Adrenal gland (tissue), 12 donors: ENCODE results near the gene INTS1. TPM values are rescaled to one million over a fixed set of nuclear protein-coding genes. Genes with fewer than 3 reads are reported as not detected.

ENCODE experiments used
- DNase-seq, 7 donors: peaks; one replicate each; pipeline ENCODE4 v3.0.0-alpha.2; 2019 to 2020
- H3K27ac ChIP-seq, 5 donors: fragments of 200-600 bp; sonication (generic) in 4 of 5; 1 replicate in 3 of 5; 2 replicates in 2 of 5; pipeline versions ENCODE4 v1.5.1 to v1.8.0; 2016 to 2020; ENCODE audit warnings: mild to moderate bottlenecking in 1 of 5
- H3K27me3 ChIP-seq: fragments of 200-600 bp; 2 replicates; pipeline ENCODE4 v1.8.0; 2021
- H3K36me3 ChIP-seq, 2 donors: fragments of 200-600 bp; replicated peaks in 1 of 2; 1 replicate in 1 of 2; 2 replicates in 1 of 2; pipeline versions ENCODE4 v1.5.1 to v1.8.0; 2018 to 2022
- H3K4me1 ChIP-seq, 2 donors: fragments of 200-600 bp; replicated peaks in 1 of 2; 1 replicate in 1 of 2; 2 replicates in 1 of 2; pipeline versions ENCODE4 v1.5.1 to v1.8.0; 2018 to 2021
- H3K4me3 ChIP-seq, 4 donors: fragments of 200-600 bp; sonication (generic) in 3 of 4; one replicate each; pipeline ENCODE4 v1.5.1; 2016 to 2018
- H3K9me3 ChIP-seq, 3 donors: fragments of 200-600 bp; sonication (generic) in 1 of 3; replicated peaks in 1 of 3; 1 replicate in 2 of 3; 2 replicates in 1 of 3; pipeline versions ENCODE4 v1.5.1 to v1.8.0; 2016 to 2021
- CTCF ChIP-seq, 6 experiments: fragments of 450-650 bp in 4 of 6; fragments of 200-600 bp in 2 of 6; sonication (generic) in 1 of 6; IDR thresholded peaks; 1 replicate in 5 of 6; 2 replicates in 1 of 6; pipeline versions ENCODE4 v1.5.1 to v1.8.0; 2016 to 2021; ENCODE audit warnings: antibody characterized with exemption in 6 of 6, mild to moderate bottlenecking in 2 of 6, moderate library complexity in 1 of 6
- POLR2A ChIP-seq, 2 donors: fragments of 450-650 bp; IDR thresholded peaks; one replicate each; pipeline ENCODE4 v1.6.1; 2017; ENCODE audit warnings: antibody characterized with exemption in 2 of 2, mild to moderate bottlenecking in 2 of 2, moderate library complexity in 1 of 2
- WGBS, 4 donors: extraction: QIAGEN DNeasy Blood & Tissue Kit in 2 of 4; methylation state at CpG; one replicate each; pipeline versions ENCODE4 v1.1.5 to v1.1.7; 2013 to 2017; 5-methylcytosine and 5-hydroxymethylcytosine counted together
- intact Hi-C, 2 donors: fragments of 100-400 bp; cut with DNase I; formaldehyde crosslinking; loops; one replicate each; pipeline versions ENCODE4 v1.14.1 to v1.15.0; 2022 to 2023
- polyA plus RNA-seq, 3 donors: library from polyadenylated mRNA; stranded (reverse); fragments of 200-250 nt in 2 of 3; fragments of 350-450 nt in 1 of 3; fragmentation: Illumina TruSeq in 1 of 3; extraction: RNeasy Lipid Tissue Mini Kit (QIAGEN cat#74804) in 1 of 3; gene quantifications; one replicate each; pipeline ENCODE4 v1.2.3, GENCODE V29; 2013 to 2014
- total RNA-seq, 9 donors: library from RNA; depleted of rRNA in 4 of 9; stranded (reverse); fragments of >200 nt in 4 of 9; fragments of 120-200 nt in 1 of 9; fragmentation: NEBNext Ultra II Directional in 1 of 9; extraction: Animal tissue kit (Norgen Biotek cat#: 25700) in 1 of 9; gene quantifications; one replicate each; pipeline versions ENCODE4 v1.1.0 to v1.2.4, GENCODE V29; 2013 to 2023
- donor health status: healthy with polysubstance abuse.
- donor health status: Bipolar disorder and iron deficiency.
- donor health status: DM: yes; HTN: yes; CAD: no.
- donor health status: DM: no; HTN: no; CAD: no.
- donor health status: DM: no; HTN: no; CAD: no.
- donor health status: DM: yes; HTN: yes; CAD: no.

The INTS1 gene
- total and polyA plus RNA-seq, 12 donors: 4.7 to 152 (median 72.8) TPM

GRCh38 chr7:1510780-1511154 is 6.6 kb upstream of the INTS1 start:
- peaks cover 0 to 9% of the 10 kb centered on the region in 2 donors for H3K4me1 ChIP-seq
- H3K27me3 ChIP-seq: no peaks in the 10 kb centered on the region
- intact Hi-C loops: no loop called here
- TF ChIP-seq CTCF (IDR thresholded peaks at IDR 0.05) (no peak), POLR2A (IDR thresholded peaks at IDR 0.05) (no peak)
- no peak for DNase-seq
- H3K9me3 ChIP-seq: no peaks in the 10 kb centered on the region
- no peaks in the 10 kb centered on the region for H3K36me3 ChIP-seq
- 60 to 77% (median 72%) methylated on average over 4 to 16 of the region's 16 CpGs for WGBS, 4 donors
- no peak overlapping the region for H3K27ac ChIP-seq
- H3K4me3 ChIP-seq: no peak overlapping the region

GRCh38 chr7:1509226-1509625 is 5.0 kb upstream of the INTS1 start:
- intact Hi-C loops: no loop called here
- no peaks in the 10 kb centered on the region for H3K9me3 ChIP-seq
- DNase-seq: no peak
- H3K36me3 ChIP-seq: no peaks in the 10 kb centered on the region
- H3K27me3 ChIP-seq: no peaks in the 10 kb centered on the region
- no peak overlapping the region for H3K27ac ChIP-seq
- WGBS, 4 donors: 84 to 93% (median 86%) methylated on average over 14 of the region's 14 CpGs
- peaks cover 0 to 10% of the 10 kb centered on the region in 2 donors for H3K4me1 ChIP-seq
- no peak overlapping the region for H3K4me3 ChIP-seq
- TF ChIP-seq POLR2A (IDR thresholded peaks at IDR 0.05): no peak
- no peak for TF ChIP-seq CTCF (IDR thresholded peaks at IDR 0.05)

GRCh38 chr7:1508277-1508758 is 4.1 kb upstream of the INTS1 start:
- peaks cover 2 to 14% of the 10 kb centered on the region in 2 donors for H3K4me1 ChIP-seq
- no peaks in the 10 kb centered on the region for H3K9me3 ChIP-seq
- TF ChIP-seq POLR2A (IDR thresholded peaks at IDR 0.05): no peak
- no peak for TF ChIP-seq CTCF (IDR thresholded peaks at IDR 0.05)
- H3K27me3 ChIP-seq: no peaks in the 10 kb centered on the region
- H3K36me3 ChIP-seq: no peaks in the 10 kb centered on the region
- intact Hi-C loops: no loop called here
- no peak for DNase-seq
- H3K4me3 ChIP-seq: no peak overlapping the region
- no peak overlapping the region for H3K27ac ChIP-seq
- WGBS, 4 donors: 70 to 82% (median 72%) methylated on average over 8 to 10 of the region's 10 CpGs

- no peak overlapping the region for H3K4me3 ChIP-seq
- peak overlapping the region in 3 of 5 donors; percentile 16 to 57 (median 55) for H3K27ac ChIP-seq
- DNase-seq: peak in 5 of 7 donors; percentile 44 to 58 (median 53)
- peaks cover 0 to 16% of the 10 kb centered on the region in 2 donors for H3K36me3 ChIP-seq
- intact Hi-C loops: no loop called here
- TF ChIP-seq POLR2A (IDR thresholded peaks at IDR 0.05) (no peak), CTCF (IDR thresholded peaks at IDR 0.05) (no peak)
- H3K4me1 ChIP-seq: peaks cover 6 to 22% of the 10 kb centered on the region in 2 donors
- WGBS, 4 donors: 51 to 63% (median 58%) methylated on average over 20 to 35 of the region's 35 CpGs
- H3K27me3 ChIP-seq: no peaks in the 10 kb centered on the region
- H3K9me3 ChIP-seq: no peaks in the 10 kb centered on the region
These were observed 1.8 kb upstream of the INTS1 start for GRCh38 chr7:1505731-1506550.
